ENCODE measurements around the gene OR6B3.

OR6B3 gene

DNA sequence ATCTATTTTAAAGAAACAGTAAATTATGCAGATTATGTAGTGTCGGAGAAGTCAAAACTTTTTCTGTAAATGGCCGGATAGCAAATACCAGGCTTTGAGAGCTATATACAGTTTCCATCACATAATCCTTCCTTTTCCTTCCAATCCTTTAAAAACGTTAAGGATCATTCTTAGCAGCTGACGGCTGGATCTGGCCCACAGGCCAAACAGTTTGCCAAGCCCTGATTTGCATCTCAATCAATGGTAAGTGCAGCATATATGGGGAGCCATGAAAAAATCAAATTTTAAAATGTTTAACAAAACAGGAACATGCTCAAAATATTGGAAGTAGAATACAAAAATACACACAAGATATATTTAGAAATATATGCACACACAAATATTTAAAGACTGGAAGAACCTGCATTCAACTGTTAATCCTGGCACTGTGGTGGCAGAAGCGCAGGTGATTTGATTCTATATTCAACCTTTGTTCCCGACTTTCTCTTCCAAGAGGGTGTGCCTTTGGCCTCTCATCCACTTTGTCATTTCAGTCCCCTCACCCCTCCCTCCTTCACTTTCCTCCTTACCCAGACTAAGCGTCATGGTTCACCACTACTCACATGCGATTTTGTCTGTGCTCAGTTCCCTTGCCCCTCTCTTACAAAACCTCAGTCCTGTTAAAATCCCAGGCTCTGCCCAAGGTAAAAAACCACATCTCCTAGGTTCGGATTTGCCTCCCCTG is 55.5 kb downstream of the OR6B3 start:
- H3K4me3 ChIP-seq (ENCODE audit: low read depth, low read length): no peak overlapping the region
- DNase-seq (ENCODE audit: low read depth): no peak

All from skeletal muscle cell (primary cell).